Keratinocyte (primary cell): ENCODE data around the gene RIMS4. TPM values are rescaled to one million over a fixed set of nuclear protein-coding genes. Genes with fewer than 3 reads are reported as not detected.

ENCODE experiments used
- DNase-seq: peaks from one replicate; pipeline ENCODE4 v3.0.0-alpha.2; 2011; ENCODE audit warnings: low read depth, missing footprints, low spot score
- FAIRE-seq: peaks from 2 replicates; lab custom pipeline; 2011; peaks lifted over from hg19 to GRCh38; lab: Jason Lieb, UNC
- H2AFZ ChIP-seq: 2 replicates; pipeline ENCODE4 v1.6.0; 2012; ENCODE audit warnings: low read length, control low read depth, inconsistent platforms; ENCODE audit not compliant: control insufficient read depth
- H3K27ac ChIP-seq: 2 replicates; pipeline ENCODE4 v1.5.1; 2011; ENCODE audit warnings: low read length; ENCODE audit not compliant: control insufficient read depth, insufficient read depth
- H3K27me3 ChIP-seq: 3 replicates; pipeline ENCODE4 v1.6.0; 2011; ENCODE audit warnings: low read length; ENCODE audit not compliant: control insufficient read depth, insufficient read depth; ENCODE audit errors: extremely low read depth
- H3K36me3 ChIP-seq, 2 experiments: 2 replicates in 1 of 2; 3 replicates in 1 of 2; pipeline ENCODE4 v1.5.1; 2011; ENCODE audit warnings: low read length in 2 of 2, mild to moderate bottlenecking in 1 of 2; ENCODE audit not compliant: control insufficient read depth in 2 of 2, insufficient read depth in 2 of 2; ENCODE audit errors: extremely low read depth in 1 of 2
- H3K4me1 ChIP-seq: 3 replicates; pipeline ENCODE4 v1.5.1; 2011; ENCODE audit warnings: low read length; ENCODE audit not compliant: control insufficient read depth, insufficient read depth; ENCODE audit errors: extremely low read depth
- H3K4me2 ChIP-seq: 3 replicates; pipeline ENCODE4 v1.6.0; 2011; ENCODE audit warnings: low read depth, low read length; ENCODE audit not compliant: control insufficient read depth, insufficient read depth; ENCODE audit errors: extremely low read depth
- H3K4me3 ChIP-seq, 3 experiments: fragments of 200-600 bp in 1 of 3; sonication (generic) in 1 of 3; 2 replicates in 2 of 3; 3 replicates in 1 of 3; pipeline ENCODE4 v1.5.1; 2011 to 2016; ENCODE audit warnings: low read length in 3 of 3, mild to moderate bottlenecking in 3 of 3, control low read depth in 2 of 3, inconsistent platforms in 1 of 3, low read depth in 1 of 3, mixed read lengths in 1 of 3, mixed run types in 1 of 3, moderate library complexity in 1 of 3; ENCODE audit not compliant: control insufficient read depth in 2 of 3, insufficient read depth in 2 of 3; ENCODE audit errors: extremely low read depth in 1 of 3
- H3K79me2 ChIP-seq: 2 replicates; pipeline ENCODE4 v1.6.0; 2012; ENCODE audit warnings: low read length; ENCODE audit not compliant: control insufficient read depth, insufficient read depth
- H3K9ac ChIP-seq: 3 replicates; pipeline ENCODE4 v1.6.0; 2011; ENCODE audit warnings: low read length; ENCODE audit not compliant: control insufficient read depth, insufficient read depth; ENCODE audit errors: extremely low read depth
- H3K9me1 ChIP-seq: 3 replicates; pipeline ENCODE4 v1.6.0; 2011; ENCODE audit warnings: low read length; ENCODE audit not compliant: control insufficient read depth, insufficient read depth; ENCODE audit errors: extremely low read depth
- H3K9me3 ChIP-seq: 2 replicates; pipeline ENCODE4 v1.5.1; 2012; ENCODE audit warnings: low read depth, low read length; ENCODE audit not compliant: control insufficient read depth
- H4K20me1 ChIP-seq: 3 replicates; pipeline ENCODE4 v1.6.0; 2011; ENCODE audit warnings: low read length; ENCODE audit not compliant: control insufficient read depth, insufficient read depth; ENCODE audit errors: extremely low read depth
- CTCF ChIP-seq, 3 experiments: IDR thresholded peaks in 1 of 3; conservative IDR thresholded peaks in 1 of 3; optimal IDR thresholded peaks in 1 of 3; 2 replicates in 2 of 3; 3 replicates in 1 of 3; pipeline versions ENCODE3 to v1.5.1; 2011; ENCODE audit warnings: low read length in 3 of 3, mild to moderate bottlenecking in 3 of 3, moderate library complexity in 2 of 3, control low read depth in 1 of 3, inconsistent platforms in 1 of 3; ENCODE audit not compliant: insufficient read depth in 2 of 3; ENCODE audit errors: extremely low read depth in 1 of 3
- EZH2 ChIP-seq: IDR thresholded peaks from one replicate; pipeline ENCODE4 v1.6.1; 2012; ENCODE audit warnings: inconsistent platforms, mild to moderate bottlenecking, low read length, moderate library complexity
- dilution Hi-C: fragments of 300-500 bp; cut with MboI; formaldehyde crosslinking; loops from one replicate; pipeline ENCODE4 v1.7.0; 2020; ENCODE audit warnings: low sequenced_read_pairs; ENCODE audit not compliant: extremely low pct_ligation_motif_present
- polyA plus RNA-seq, 5 experiments: library from polyadenylated mRNA; depleted of rRNA in 3 of 5; stranded (reverse) in 3 of 5; stranded (forward) in 1 of 5; unstranded in 1 of 5; fragments of >200 nt; gene quantifications; 1 replicate in 1 of 5; 2 replicates in 3 of 5; 3 replicates in 1 of 5; pipeline versions ENCODE4 v1.2.1 to v1.2.3, GENCODE V29; 2011 to 2012; ENCODE audit warnings: missing spikeins in 2 of 5, low read depth in 1 of 5, low replicate concordance in 1 of 5

The RIMS4 gene
- polyA plus RNA-seq, 1 donor (not counting 4 experiments of a cell fraction or from before 2014, with no cell fraction given) = not detected

- FAIRE-seq (no peak), DNase-seq (no peak)
- H3K4me3 ChIP-seq = no peak overlapping the region
- no peak overlapping the region for H3K9ac ChIP-seq
- TF ChIP-seq EZH2 = no peak
- no peak for TF ChIP-seq CTCF (optimal IDR thresholded peaks at IDR 0.05 in 1 of 3, IDR thresholded peaks at IDR 0.05 in 1 of 3, conservative IDR thresholded peaks at IDR 0.05 in 1 of 3; ENCODE audit: extremely low read depth in 1 of 3, insufficient read depth in 2 of 3, low read length in 3 of 3)
- H3K36me3 ChIP-seq = no peaks in the 10 kb centered on the region
- no peak overlapping the region for H3K4me2 ChIP-seq
- H2AFZ ChIP-seq = no peak overlapping the region
- no peaks in the 10 kb centered on the region for H3K4me1 ChIP-seq
- H4K20me1 ChIP-seq = no peaks in the 10 kb centered on the region
- no peaks in the 10 kb centered on the region for H3K79me2 ChIP-seq
- dilution Hi-C loops = loop anchor here (25.0 kb wide), 1 partner anchor 95 kb away; no protein-coding TSS in a partner anchor
- H3K9me3 ChIP-seq = no peaks in the 10 kb centered on the region
- H3K9me1 ChIP-seq = no peaks in the 10 kb centered on the region
- H3K27me3 ChIP-seq = no peaks in the 10 kb centered on the region
- no peak overlapping the region for H3K27ac ChIP-seq
These were observed 46.6 kb upstream of the RIMS4 start for GRCh38 chr20:44856856-44857448.

GRCh38 chr20:44856442-44856841 lies 46.1 kb upstream of the RIMS4 start:
- Histone ChIP-seq H2AFZ (no peak overlapping the region), H3K4me1 (no peaks in the 10 kb centered on the region), H3K27ac (no peak overlapping the region), H3K9me1 (no peaks in the 10 kb centered on the region), H3K4me3 (no peak overlapping the region), H3K79me2 (no peaks in the 10 kb centered on the region), H4K20me1 (no peaks in the 10 kb centered on the region), H3K9ac (no peak overlapping the region), H3K4me2 (no peak overlapping the region), H3K36me3 (no peaks in the 10 kb centered on the region), H3K27me3 (no peaks in the 10 kb centered on the region), H3K9me3 (no peaks in the 10 kb centered on the region)
- TF ChIP-seq CTCF (optimal IDR thresholded peaks at IDR 0.05 in 1 of 3, IDR thresholded peaks at IDR 0.05 in 1 of 3, conservative IDR thresholded peaks at IDR 0.05 in 1 of 3; ENCODE audit: extremely low read depth in 1 of 3, insufficient read depth in 2 of 3, low read length in 3 of 3) (no peak), EZH2 (no peak)
- dilution Hi-C loops = loop anchor here (25.0 kb wide), 1 partner anchor 94 kb away; no protein-coding TSS in a partner anchor
- DNase-seq (no peak), FAIRE-seq (no peak)
